ENCODE results near the gene FAM111B. TPM values are rescaled to one million over a fixed set of nuclear protein-coding genes. Genes with fewer than 3 reads are reported as not detected.

FAM111B gene
- total and polyA plus RNA-seq, 2 of the 8 experiments (the other 6 are each of a cell fraction or from before 2014, with no cell fraction given) = 4.8 to 38.1 TPM

GRCh38 chr11:59176330-59176729 lies 69.3 kb downstream of the FAM111B start:
- no peaks in the 10 kb centered on the region for H3K27me3 ChIP-seq (replicated peaks in 1 of 4; ENCODE audit: control insufficient read depth in 3 of 4, extremely low read depth in 1 of 4, insufficient read depth in 3 of 4, low read length in 3 of 4)
- H2AK5ac ChIP-seq (ENCODE audit: low read depth, low read length) = no peak overlapping the region
- 84% methylated on average over 7 of the region's 7 CpGs; no CpG with 5 or more reads in 1 of the 2 experiments for whole genome bisulfite sequencing, 2 experiments (ENCODE audit: extremely low coverage in 1 of 2, insufficient coverage in 1 of 2, insufficient read length in 1 of 2, insufficient replicate concordance in 2 of 2, low coverage in 1 of 2, low lambda C conversion rate in 2 of 2, missing lambda C conversion rate in 1 of 2)
- no peak overlapping the region for H3K4me3 ChIP-seq (ENCODE audit: extremely low read depth in 1 of 4, insufficient read depth in 2 of 4, low read depth in 3 of 4, low read length in 4 of 4)
- TF ChIP-seq RBBP5 (IDR thresholded peaks at IDR 0.05; ENCODE audit: borderline replicate concordance, low read depth, low read length) = no peak
- TF ChIP-seq E2F6 (IDR thresholded peaks at IDR 0.05) = no peak
- no peak for TF ChIP-seq SIN3A (conservative IDR thresholded peaks at IDR 0.05 in 1 of 2, IDR thresholded peaks at IDR 0.05 in 1 of 2; ENCODE audit: low read depth in 1 of 2, low read length in 2 of 2)
- no peak for TF ChIP-seq SIX5 (IDR thresholded peaks at IDR 0.05; ENCODE audit: low read depth, low read length)
- no peak for TF ChIP-seq PHF8 (conservative IDR thresholded peaks at IDR 0.05; ENCODE audit: low read depth, low read length)
- no peak for TF ChIP-seq TAF1 (IDR thresholded peaks at IDR 0.05; ENCODE audit: low read depth, low read length)
- TF ChIP-seq BRCA1 (IDR thresholded peaks at IDR 0.05; ENCODE audit: low read depth, low read length) = no peak
- TF ChIP-seq CREB1 (IDR thresholded peaks at IDR 0.05) = no peak
- no peak for TF ChIP-seq GTF2F1 (IDR thresholded peaks at IDR 0.05; ENCODE audit: borderline replicate concordance, low read depth, low read length)
- no peak for TF ChIP-seq TAF7 (optimal IDR thresholded peaks at IDR 0.05; ENCODE audit: borderline replicate concordance, low read depth, low read length)
- no peak for TF ChIP-seq ASH2L (IDR thresholded peaks at IDR 0.05; ENCODE audit: low read length)
- TF ChIP-seq YY1 (IDR thresholded peaks at IDR 0.05; ENCODE audit: low read depth, low read length) = no peak
- TF ChIP-seq MAX (IDR thresholded peaks at IDR 0.05) = no peak
- FAIRE-seq (no peak), DNase-seq (ENCODE audit: low read depth in 1 of 2, low spot score in 2 of 2) (no peak)
- no peak overlapping the region for H3K9ac ChIP-seq (replicated peaks in 1 of 4; ENCODE audit: extremely low read depth in 1 of 4, low read depth in 3 of 4, low read length in 3 of 4)
- H3K9me3 ChIP-seq (ENCODE audit: insufficient read depth in 2 of 2, low read depth in 1 of 2, low read length in 1 of 2) = no peaks in the 10 kb centered on the region
- H3K4ac ChIP-seq (replicated peaks; ENCODE audit: insufficient read length, low read depth, low read length) = no peak overlapping the region
- peaks cover 18% of the 10 kb centered on the region for H3K23me2 ChIP-seq (ENCODE audit: low read depth, low read length)
- H2BK20ac ChIP-seq (ENCODE audit: low read length) = no peak overlapping the region
- ChIA-PET CTCF (ENCODE audit: partially characterized antibody) (interaction anchor here (0.9 to 9.6 kb wide), 4 partner anchors 10 to 101 kb away, joined by 3 to 96 read pairs (median 14); no protein-coding TSS in a partner anchor), POLR2A (ENCODE audit: partially characterized antibody) (no interaction called here)
- peaks cover 6 to 19% (median 12%) of the 10 kb centered on the region in 4 experiments; a peak in 6 of 7 replicates for H3K4me1 ChIP-seq (replicated peaks in 1 of 4; ENCODE audit: control insufficient read depth in 3 of 4, insufficient read depth in 4 of 4, low read length in 3 of 4)
- no peak overlapping the region for H4K8ac ChIP-seq (ENCODE audit: extremely low read depth, insufficient read depth, low read length)
- no peak overlapping the region for H2AFZ ChIP-seq (ENCODE audit: low read length)
- H3K27ac ChIP-seq (ENCODE audit: low read depth, low read length) = no peak overlapping the region
- no peak overlapping the region for H3K4me2 ChIP-seq (ENCODE audit: insufficient read depth in 1 of 2, low read depth in 2 of 2, low read length in 2 of 2)
- H4K5ac ChIP-seq (ENCODE audit: insufficient read length, low read depth, low read length) = no peak overlapping the region
- H3K56ac ChIP-seq (replicated peaks; ENCODE audit: insufficient read length, low read depth, low read length) = no peak overlapping the region
- no peak overlapping the region for H3K23ac ChIP-seq (ENCODE audit: insufficient read length)
- no peak overlapping the region for H2BK15ac ChIP-seq (ENCODE audit: low read length)
- no peak overlapping the region for H3K18ac ChIP-seq (ENCODE audit: extremely low read depth, low read length)
- H4K91ac ChIP-seq (replicated peaks; ENCODE audit: insufficient read length, low read length) = no peak overlapping the region
- H4K20me1 ChIP-seq (replicated peaks in 1 of 2; ENCODE audit: control insufficient read depth in 1 of 2, insufficient read depth in 2 of 2, low read length in 2 of 2) = peaks cover 2% of the 10 kb centered on the region in 2 experiments
- no peak overlapping the region for H2BK12ac ChIP-seq (ENCODE audit: low read depth, low read length)
- H2BK5ac ChIP-seq (ENCODE audit: low read depth, low read length) = no peak overlapping the region
- peaks cover 0 to 14% of the 10 kb centered on the region in 2 experiments; a peak in 2 of 4 replicates for H3K79me2 ChIP-seq (ENCODE audit: control insufficient read depth in 1 of 2, insufficient read depth in 2 of 2, low read length in 2 of 2)
- no peaks in the 10 kb centered on the region for H3K36me3 ChIP-seq (ENCODE audit: control insufficient read depth in 2 of 4, insufficient read depth in 4 of 4, low read length in 3 of 4)
- H2BK120ac ChIP-seq (replicated peaks; ENCODE audit: low read depth, low read length) = no peak overlapping the region
- H3K79me1 ChIP-seq (ENCODE audit: low read depth, low read length) = 0 out of 2 replicates have a peak, but pooled peaks cover under 1% of the 10 kb centered on the region
- no peak overlapping the region for H3K14ac ChIP-seq (ENCODE audit: insufficient read length)
